Stimulated activated CD8-positive, alpha-beta memory T cell treated with anti-CD3 and anti-CD28 coated beads, Interleukin-12 subunit alpha, Interleukin-12 subunit beta, amount 100 ng/mL, for 24 hours (primary cell): ENCODE results near the gene LONRF2.
"Not testable (repeated sequence)": the region's sequence is repeated elsewhere in the genome, so short reads cannot be mapped to it uniquely, and the experiment has no call there.

Experiments
- DNase-seq: peaks from one replicate; pipeline ENCODE4 v3.0.0-alpha.2; 2020; ENCODE audit errors: extremely low read depth

LONRF2 gene

GRCh38 chr2:100254646-100255210, 67.6 kb downstream of the LONRF2 start:
- DNase-seq = no peak

GRCh38 chr2:100253786-100254185, 68.5 kb downstream of the LONRF2 start:
- DNase-seq = no peak

- no peak for DNase-seq
Observed at GRCh38 chr2:100252811-100253698, 69.2 kb downstream of the LONRF2 start.

DNA sequence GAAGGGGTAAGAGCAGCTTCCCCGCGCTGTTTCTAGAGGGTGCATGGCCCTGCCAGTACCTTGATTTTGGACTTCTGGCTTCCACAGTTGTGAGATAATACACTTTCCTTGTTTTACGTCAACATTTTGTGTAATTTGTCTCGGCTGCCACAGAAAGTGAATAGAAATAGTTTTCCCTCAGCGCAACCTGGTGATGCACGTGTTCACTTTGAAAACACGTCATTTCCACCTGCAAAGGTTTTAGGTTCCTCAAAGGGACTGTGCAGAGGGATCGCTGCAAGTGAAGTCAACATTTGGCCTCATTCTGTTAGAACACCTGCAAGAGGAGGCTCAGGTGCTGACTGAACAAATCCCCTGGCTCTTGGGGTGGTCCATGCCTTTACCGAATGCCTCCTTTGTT, 71.7 kb downstream of the LONRF2 start:
- no peak for DNase-seq

GRCh38 chr2:100248971-100249370, 73.3 kb downstream of the LONRF2 start:
- DNase-seq = no peak

GRCh38 chr2:100248556-100248955, 73.7 kb downstream of the LONRF2 start:
- not testable (repeated sequence) for DNase-seq

DNA sequence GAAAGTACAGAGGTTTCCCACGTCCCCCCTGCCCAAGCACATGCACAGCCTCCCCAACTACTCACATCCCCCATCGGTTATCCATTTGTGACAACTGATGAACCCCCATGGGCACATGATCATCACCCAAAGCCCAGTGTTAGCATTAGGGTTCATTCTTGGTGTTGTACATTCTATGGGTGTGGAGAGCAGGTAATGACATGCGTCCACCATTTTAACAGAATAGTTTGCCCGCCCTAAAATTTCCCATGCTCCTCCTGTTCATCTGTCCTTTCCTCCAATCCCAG, 74.3 kb downstream of the LONRF2 start:
- DNase-seq = no peak

DNA sequence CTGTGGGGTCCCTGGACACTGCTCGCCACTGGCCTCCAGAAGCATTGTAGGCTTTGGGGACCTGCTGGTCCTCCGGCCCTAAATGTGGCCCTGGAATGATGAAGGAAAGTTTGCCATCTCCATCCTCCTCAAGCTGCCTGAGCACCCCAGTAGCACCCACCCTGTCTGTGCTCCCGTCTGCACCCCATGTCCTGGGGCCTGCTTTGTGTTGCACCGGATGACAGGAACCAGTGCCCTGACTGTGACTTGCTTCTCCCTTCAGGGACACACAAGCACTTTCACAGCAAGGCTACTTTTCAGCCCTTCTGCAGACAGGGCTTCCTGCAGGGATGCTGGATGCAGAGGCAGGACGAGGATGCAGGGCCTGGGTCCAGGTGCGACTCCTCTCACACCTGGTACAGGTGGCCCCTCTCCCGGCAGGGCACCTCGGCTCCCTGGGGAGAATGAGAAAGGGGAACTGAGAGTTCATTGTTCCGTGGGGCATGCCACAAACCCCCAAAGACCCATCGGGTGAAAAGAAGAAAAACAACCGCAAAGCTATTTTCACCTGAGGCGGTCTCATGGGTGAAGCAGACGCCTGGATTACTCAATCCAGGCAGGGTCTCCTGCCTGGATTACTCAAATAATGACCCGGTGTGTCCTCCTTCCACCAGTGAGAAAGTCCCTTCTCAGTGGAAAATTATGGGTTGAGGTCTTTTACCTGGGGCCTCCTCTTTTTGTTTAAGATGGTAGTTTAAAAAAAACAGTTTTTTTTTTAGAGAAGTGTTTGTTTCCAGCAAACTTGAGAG, 74.9 kb downstream of the LONRF2 start:
- no peak for DNase-seq

- no peak for DNase-seq
Observed at GRCh38 chr2:100246163-100247145, 75.8 kb downstream of the LONRF2 start.

GRCh38 chr2:100245681-100246080, 76.6 kb downstream of the LONRF2 start:
- no peak for DNase-seq

DNA sequence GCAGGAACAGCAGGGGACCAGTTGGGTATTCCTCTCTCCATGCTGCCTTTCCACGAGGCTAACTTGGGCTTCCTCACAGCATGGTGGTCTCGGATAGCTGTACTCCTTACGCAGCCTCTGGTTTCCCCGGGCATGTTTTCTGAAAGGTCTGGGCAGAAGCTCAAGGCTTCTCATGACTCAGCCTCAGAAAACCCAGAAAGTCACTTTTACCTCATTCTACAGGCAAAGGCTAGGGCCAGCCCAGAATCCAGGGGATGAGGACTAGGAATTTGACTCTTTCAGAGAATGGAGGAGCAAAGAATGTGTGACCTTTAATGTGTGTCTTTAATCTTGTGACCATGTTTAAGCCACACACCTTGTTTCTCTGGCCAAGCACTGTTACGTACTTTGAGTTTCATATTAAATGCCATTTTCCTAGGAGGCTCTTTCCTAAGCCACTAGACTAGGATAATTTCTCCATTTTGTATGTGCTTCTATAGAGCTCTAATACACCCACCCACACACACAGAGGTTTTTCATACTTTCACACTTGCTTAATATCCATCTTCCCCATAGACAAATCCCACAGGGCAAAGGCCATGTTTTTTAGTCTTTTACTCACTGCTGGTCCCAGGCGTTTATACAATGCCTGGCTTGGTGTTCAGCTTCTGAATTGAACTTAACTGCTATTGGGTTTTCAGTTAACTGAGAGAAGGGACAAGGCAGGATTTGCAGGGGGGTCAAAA, 77.3 kb downstream of the LONRF2 start:
- no peak for DNase-seq

GRCh38 chr2:100243631-100244030, 78.7 kb downstream of the LONRF2 start:
- no peak for DNase-seq

DNA sequence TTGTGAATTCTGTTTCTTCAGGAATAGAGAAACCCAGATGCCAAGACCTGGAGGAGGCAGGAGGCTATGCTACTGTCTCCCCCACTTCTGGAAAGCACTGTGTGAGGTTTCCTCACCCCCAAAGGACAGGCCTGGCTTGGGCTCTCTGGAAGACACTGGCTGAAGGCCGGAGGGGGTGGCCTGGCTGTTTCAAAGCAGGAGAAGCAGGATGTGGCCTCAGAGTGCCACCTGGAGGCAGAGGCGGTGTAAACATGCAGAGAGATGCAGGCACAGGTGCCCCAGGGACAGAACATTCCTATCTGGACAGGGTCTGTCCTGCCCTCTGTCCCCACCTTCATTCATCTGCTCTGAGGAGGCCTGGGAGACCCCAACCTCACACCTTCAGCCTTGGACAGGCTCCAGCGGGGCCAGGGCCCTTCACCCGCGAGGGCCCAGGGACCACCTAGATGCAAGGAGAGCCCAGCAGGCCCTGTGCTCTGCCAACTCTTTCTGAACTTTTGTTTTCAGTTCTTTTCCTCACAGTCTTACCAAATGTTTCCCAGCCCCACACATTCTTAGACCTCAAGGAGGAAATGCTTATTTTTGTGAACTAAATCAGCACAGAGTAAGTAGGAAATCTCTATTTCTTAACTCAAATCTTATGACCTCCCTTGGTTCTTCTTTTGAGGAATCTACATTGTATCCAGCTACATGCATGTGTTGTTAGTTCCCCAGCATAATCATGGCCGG, 79.2 kb downstream of the LONRF2 start:
- no peak for DNase-seq

- no peak for DNase-seq
Observed at GRCh38 chr2:100242476-100242875, 79.8 kb downstream of the LONRF2 start.

DNA sequence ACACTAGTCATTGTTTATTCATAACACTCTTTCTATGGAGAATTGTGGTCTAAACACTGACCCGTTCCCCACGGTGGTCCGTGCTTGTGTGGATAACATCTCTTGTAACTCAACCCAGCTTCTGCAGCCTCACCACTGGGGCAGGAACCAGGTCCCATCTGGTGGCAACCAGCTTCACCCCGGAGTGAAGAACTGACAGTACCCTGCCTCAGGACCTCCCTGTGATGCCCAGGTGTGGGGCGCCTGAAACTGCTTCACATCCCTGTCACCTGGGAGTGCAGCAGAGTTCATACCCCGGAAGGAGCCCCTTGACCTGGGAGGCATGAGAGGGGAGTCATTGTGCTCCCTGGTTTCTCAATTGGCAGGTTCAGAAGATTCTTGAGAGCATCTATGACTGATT, 81.1 kb downstream of the LONRF2 start:
- no peak for DNase-seq

DNA sequence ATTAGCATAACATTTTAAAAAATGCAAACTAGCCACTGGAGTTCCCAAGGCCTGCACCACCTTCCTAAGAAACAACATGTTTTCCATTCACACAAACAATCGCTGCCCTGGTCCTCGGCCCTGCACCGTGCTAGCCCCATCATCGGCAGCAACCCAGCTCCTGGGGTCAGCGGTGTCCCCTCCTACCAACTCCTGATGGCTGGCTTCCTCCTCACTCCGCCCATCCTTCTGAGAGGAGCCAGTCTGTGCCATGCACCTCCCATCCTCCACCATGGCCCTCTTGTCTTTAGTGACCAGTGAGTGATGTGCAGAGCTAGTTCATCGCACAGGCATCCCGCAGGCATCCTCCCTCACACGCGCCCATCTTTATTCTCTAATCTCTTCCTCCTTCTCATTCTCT, 81.9 kb downstream of the LONRF2 start:
- DNase-seq = no peak

GRCh38 chr2:100239486-100240210, 82.7 kb downstream of the LONRF2 start:
- DNase-seq = no peak

DNA sequence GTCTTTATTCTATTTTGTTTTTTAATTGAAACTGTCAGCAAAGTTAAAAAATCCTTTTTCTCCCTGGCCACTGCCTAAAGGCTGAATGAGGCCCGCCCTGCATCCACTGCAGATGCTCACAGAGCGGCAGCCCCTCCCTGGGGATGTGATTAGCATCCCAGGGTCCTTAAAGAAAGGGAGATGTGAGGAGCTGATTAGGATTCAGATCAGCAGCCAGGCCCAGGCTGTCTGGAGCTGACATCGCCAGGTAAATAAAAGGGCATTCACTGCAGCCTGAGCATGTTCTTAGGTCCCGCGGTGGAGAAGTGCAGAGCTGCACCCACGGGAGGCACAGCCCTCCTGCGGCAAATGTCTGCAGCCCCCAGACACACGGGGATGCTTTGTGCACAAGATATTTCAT, 83.8 kb downstream of the LONRF2 start:
- no peak for DNase-seq

DNA sequence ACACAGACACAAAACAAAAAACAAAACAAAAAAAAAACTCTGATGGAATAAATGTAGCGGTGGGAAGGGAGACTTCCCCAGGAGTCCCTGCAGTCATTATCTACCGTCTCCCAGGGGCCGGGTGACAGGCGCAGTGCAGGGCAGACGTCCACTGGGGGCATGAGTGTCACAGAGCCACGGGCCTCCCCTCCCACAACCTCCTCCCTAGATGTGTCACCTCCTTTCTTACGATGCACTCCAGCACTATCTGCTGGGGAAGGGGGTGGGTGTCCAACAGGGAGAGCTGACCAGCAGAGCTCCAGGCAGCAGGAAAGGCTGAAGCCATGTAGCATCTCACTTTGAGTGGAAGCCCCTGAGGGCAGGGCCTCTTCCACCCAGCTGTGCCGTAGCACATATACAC, 84.5 kb downstream of the LONRF2 start:
- no peak for DNase-seq

- DNase-seq = no peak
Observed at GRCh38 chr2:100237163-100237562, 85.1 kb downstream of the LONRF2 start.
